Measurements from ENCODE around the gene CCND2.

CCND2 gene

DNA sequence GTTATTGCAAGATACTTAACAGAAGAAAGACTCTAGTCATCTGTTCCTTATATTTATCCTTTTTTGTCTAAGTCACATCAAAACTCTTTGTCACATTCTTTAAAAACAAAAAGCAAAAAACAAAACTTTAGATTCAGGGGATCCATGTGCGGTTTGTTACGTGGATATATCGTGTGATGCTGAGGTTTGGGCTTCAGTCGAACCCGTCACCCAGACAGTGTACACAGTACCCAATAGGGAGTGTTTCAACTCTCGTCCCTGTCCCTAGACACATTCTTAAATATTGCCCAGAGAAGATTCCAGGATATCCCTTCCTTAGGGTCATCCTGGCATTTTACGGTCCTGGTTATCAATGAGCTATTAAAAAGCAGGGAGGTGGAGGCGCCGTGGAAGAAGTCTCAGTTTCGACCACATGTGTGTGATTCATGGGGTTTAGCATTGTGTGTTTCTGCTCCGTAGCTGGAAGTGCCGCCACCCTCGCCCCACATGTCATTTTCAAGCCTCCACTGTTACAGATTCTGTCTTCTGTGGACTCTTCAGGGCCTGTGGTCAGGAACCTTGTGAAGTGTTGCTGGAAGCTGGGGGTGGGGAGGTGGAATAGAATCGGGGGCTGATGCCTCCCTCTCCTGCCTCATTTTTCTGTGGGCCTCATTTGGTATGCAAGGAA lies 19.9 kb downstream of the CCND2 start:
- DNase-seq: no peak

DNA sequence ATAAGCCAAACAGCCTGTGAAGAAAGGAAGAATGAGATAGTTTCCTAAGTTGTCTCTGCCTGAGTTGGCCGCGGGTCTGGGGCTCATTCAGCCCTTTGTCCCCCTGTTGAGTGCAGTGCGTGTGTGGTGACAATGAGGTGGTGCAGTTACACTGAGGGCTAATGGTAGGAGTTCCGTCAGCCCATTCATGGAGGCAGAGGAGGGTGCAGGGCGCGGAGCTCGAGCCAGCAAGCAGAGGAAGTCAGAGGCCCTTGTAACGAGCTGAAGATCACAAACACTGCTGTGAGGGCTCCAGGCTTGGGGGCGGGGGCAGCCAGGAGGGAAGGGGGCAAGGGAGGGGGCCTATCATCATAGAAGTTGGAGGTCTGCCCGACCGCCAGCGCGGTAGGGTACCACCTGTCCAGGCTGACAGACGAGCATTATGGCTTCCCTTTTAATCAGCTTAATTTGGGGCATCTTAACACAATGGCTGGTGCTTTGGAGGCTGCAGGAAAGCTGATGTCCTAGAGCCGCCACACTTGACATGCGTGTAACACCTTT lies 20.5 kb downstream of the CCND2 start:
- no peak for DNase-seq

DNA sequence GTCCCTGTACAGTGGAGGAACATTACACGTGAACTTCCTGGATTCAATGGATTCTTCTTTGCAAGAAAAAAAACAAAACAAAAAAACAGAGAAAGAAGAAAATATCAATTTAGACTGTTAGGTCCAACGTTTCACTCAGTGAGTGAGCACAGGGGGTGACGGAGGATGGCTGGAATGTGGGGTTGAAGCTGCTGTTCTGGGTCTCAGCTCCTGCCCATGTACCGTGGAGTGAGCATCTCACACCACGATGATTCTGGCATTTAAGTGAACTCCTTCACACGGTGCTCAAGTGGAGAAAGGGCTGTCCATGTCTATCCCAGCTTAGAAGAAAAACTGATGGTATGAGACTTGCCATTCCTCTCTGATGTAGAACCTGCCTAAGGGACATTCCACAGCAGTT lies 23.2 kb downstream of the CCND2 start:
- no peak for DNase-seq

DNA sequence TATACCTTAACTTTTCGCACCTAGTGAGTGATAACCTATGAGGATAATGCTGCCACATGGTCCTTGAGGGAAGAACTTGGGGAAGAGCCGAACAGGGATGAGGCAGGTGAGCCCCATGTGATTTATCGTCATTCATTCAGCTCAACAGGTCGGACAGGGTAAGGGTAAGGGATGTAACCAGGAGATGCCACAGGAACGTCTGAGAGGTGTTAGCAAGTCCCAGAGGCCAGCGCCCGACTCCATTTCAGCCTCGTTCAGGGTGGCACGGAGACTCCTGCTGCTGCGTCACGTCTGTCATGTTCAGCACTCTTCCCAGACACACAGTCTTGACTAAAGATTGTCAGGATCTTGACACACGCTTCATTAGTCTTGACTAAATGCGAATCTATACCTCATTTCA lies 24.1 kb downstream of the CCND2 start:
- no peak for DNase-seq

DNA sequence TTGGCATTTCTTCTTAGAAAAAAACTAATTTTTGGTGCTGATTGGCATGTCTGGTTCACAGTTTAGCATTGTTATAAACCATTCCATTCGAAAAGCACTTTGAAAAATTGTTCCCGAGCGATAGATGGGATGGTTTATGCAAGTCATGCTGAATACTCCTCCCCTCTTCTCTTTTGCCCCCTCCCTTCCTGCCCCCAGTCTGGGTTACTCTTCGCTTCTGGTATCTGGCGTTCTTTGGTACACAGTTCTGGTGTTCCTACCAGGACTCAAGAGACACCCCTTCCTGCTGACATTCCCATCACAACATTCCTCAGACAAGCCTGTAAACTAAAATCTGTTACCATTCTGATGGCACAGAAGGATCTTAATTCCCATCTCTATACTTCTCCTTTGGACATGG lies 27.3 kb downstream of the CCND2 start:
- no peak for DNase-seq

DNA sequence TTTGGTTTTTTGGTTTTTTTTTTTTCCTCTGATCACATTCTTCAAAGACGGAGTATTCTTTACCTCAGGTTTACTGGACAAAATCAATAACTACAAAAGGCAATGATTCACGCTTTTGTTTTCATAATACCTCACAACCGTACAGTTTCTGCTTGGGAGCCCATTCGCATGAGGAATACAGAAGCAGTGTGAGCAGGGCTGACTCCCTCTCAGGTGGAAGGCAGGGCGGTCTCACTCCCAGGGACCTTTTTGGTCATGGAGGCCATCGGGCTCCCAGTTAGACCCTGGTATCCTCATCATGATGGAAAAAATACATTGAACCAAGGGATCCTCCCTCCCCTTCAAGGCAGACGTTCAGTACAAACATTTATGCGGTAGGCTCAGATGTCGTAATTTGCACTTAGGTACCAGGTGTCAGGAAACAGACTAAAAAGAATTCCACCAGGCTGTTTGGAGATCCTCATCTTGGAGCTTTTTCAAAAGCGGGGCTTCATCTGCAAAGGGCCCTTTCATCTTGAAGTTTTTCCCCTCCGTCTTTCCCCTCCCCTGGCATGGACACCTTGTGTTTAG lies 28.5 kb downstream of the CCND2 start:
- DNase-seq: no peak

DNA sequence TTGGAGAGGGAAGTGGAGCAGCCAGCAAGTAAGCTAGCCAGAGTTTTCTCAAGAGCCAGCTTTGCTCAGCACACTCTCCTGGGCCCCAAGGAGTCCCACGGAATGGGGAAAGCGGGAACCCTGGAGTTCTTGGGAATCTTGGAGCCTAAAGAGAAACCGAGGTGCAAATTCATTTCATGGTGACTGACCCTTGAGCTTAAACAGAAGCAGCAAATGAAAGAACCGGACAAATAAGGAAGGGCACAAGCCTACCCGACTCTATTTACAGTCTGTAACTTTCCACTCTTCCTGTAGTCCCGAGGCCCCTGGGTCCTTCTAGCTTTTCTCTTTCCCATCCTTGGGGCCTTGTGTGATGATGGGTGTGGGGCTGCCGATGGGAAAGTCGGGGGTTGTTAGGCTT lies 29.3 kb downstream of the CCND2 start:
- no peak for DNase-seq

DNA sequence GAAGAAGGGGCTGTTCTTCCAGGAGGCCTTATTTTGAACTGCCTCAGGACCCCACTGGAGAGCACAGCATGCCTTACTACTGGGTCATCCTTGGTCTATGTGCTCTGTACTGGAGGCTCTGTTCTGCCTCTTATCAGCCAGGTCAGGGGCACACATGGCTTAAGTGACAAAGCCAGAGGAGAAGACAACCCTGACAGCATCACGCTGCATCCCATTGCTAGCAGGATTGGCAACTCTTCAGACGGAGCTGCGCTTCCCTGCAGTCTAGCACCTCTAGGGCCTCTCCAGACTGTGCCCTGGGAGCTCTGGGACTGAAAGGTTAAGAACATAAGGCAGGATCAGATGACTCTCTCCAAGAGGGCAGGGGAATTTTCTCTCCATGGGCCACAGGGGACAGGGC lies 30.2 kb downstream of the CCND2 start:
- DNase-seq: no peak

DNA sequence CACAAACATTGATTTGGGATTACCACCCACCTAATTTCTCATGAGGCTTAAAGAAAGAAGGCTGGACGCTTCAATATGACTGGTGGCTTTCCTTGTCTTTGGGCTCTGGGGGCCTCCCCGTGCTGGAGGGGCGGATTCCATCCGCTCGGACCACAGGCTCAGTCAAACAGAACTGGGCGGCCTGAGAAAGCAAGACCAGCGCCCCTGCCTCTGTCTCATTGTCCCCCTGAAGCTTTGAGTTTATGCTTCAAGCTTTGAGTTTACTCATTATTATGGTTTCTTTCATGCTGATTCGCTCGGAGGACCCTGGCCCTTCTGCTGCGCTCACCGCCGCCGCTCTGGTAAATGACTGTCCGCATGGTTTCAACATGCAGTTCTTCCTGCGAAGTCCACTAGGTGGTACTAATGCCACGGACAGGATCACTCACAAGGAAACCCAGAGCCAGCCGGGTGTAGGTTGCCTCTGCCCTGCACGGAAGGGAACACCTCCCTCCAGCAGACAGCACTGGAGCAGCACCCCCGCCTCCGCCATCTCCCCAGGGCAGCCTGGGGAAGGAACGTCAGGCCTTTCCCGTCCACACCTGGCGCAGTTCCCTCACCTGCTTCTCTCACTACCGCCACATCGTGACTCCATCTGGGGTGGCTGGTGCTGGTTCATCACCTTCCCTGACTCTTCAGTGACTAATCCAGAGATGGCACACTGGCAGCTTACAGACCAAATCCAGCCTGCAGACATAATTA lies 34.2 kb downstream of the CCND2 start:
- no peak for DNase-seq

DNA sequence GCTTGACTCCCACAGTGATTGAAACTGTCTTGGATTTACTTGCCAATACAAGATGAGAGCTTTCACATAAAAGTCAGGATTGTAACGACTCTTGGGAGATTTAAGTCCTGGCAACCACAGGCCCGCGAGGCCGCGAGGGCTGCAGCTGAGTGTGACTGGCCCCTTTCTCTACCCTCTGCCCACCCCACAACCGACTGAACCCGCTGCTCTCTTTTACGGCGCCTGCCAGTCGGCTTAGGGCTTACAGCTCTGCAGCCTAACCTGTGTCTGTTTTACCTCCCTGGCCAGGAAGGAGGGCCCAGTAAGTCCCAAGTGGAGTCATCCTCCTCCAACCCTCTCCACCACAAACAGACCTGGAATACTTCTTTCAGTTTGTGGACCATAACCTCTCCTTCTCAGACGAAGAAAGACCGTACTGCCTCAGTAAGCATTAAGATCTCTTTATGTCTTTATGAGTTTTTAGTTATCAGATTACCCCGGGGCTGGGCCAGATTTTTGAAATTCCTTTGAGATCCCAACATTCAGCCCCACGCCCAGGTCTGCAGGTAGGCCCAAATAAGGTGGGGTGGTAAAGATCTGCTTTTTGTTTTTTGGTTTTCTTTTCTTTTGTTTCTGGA lies 34.9 kb downstream of the CCND2 start:
- no peak for DNase-seq

DNA sequence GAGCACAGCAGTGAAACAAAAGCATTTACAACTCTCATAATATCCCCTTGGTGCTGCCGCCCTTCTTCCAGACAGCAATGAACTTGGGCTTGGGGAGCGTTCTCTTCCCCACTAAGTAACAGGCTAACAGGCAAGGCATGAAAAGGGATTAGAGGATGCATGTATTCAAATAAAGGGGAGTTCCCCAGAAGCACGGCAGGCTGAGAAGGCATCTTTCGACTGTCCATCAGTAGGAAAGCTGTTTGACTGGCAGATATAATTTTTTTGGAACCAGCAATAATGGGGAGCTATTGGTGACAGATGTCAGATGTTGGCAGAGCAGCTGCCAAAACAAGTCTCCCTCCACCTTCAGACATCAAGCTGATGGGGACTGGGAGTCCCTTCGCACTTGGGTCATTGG lies 38.2 kb downstream of the CCND2 start:
- DNase-seq: no peak

DNA sequence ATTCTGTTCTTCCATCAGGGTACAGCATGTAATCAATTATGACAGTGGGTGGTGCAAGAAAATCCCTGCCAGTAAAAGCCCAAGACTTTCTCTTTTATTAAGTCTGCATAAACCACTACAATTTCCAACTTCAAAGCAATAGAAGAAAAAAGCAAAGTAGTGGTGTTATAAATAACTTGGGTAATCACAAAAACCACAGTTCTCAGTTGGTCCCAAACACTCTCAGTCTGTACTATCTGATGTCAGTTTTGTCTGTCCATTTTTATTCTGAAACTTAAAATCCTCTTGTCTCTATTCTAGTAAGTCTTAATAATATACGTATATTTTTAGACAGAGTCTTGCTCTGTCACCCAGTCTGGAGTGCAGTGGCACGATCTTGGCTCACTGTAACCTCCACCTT lies 38.7 kb downstream of the CCND2 start:
- DNase-seq: no peak

DNA sequence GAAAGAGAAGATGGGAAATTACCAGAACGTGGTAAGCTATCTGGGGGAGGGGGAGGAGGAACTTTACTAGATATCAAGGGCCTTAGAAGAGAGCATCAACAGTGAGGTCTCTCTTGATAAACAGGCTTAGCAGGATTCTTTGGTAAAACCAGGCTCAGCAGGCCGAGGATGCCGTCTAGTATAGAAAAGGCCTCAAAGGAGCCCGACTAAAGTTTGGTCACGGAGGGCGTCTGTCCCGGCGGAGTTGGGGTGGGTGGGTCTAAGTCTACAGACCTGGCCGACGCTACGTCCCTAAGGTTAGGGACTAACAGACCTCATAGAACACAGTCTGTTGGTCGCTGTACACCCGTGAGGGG lies 46.9 kb downstream of the CCND2 start:
- DNase-seq: no peak

DNA sequence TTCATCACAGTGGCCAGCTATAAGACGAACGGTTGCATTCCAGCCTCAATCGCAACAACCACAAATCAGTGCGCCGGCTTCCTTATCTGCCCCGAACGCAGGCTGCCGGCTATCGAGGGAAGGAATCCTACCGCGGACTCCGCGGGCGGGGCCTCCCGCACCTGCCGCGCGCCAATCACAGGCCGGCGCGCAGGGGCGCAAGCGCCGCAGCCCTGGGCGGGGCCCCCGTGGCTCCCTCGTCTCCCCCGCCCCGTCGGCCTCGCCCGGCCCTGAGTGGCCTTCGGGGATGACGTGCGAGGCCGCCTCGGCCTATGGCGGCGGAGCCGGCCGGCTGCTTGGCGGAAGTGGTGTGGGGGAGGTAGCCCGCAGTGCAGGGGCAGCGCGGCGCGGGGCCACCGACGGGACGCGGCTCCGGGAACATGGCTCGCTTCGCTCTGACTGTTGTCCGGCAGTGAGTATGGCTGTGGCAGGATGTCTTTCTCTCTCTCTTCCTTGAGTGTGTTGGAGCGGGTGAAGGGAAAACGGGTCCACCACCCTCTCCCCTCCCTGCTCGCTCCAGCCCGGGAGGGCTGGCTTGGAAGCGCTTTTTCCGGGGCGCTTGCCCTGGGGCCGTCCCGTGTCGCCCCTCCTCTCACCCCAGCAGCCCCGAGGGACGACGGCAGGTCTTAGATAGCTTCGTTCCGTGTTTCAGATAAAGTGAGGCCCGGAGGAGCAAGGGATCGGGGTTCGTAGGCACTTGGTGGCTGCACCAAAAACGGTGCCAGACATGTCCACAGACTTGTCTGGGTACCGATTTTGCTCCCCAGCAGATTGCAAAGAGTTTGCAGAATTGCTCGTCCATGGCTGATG lies 47.5 kb downstream of the CCND2 start, which contains the start of gene TIGAR:
Gene TIGAR, plus strand, starts transcription at position 361 of the 849 bp plus-strand sequence. Its CDS starts 59 bp downstream, at position 420.
- peak; percentile 50 for DNase-seq

DNA sequence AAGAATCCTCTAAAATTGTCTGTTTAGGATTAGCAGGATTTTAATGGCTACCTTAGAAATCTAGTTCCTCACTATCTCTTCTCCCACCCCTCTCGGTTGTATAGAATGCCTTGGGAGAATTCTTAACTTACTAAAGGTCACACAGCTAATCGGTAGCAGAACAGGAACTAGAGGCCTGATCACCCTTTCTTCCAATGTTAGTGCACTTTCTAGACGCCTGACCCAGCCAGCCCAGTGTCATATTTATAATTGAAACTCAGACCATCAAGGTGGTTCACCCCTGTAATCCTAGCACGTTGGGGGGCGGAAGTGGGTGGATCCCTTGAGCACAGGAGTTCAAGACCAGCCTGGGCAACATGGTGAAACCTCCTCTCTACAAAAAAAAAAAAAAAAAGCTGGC lies 49.2 kb downstream of the CCND2 start:
- no peak for DNase-seq
